HG03103 (cell line): Measurements from ENCODE around the gene GPATCH2.

Experiments used
- ATAC-seq: cut with Tn5 transposase; IDR thresholded peaks from one replicate; pipeline ENCODE4 v1.9.1; 2021; ENCODE audit warnings: low read depth; ENCODE audit not compliant: unreplicated experiment

The GPATCH2 gene

GRCh38 chr1:217630711-217631591 is at the start of gene GPATCH2, which contains the start of gene SPATA17:
TSS of gene GPATCH2 (minus strand) at chr1:217631090. CDS start at chr1:217630971, 119 bp downstream.
TSS of gene SPATA17 (plus strand) at chr1:217631344. CDS start at chr1:217631379, 35 bp downstream.
- ATAC-seq = peak; percentile 95

GRCh38 chr1:217674028-217674729 is 43.3 kb upstream of the GPATCH2 start:
- ATAC-seq = no peak

DNA sequence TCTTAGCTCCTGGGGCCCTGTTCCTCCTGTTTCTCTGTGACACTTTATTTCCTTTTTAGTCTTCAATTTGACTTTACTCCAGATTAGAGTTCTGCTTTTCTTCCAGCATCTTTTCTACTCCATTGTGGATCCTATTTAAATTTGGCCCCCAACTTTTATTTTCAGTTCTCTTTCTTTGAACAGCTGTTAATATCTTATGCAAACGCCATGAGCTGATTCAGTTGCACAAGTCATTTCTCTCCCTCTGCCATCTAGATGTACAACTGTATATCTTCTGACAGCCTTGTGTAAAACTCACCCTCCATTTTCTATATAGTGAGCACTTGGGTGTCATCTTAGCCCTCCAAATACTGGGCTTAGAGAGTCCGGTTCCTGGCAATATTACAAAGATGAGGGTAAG is 42.5 kb upstream of the GPATCH2 start:
- peak; percentile 70 for ATAC-seq

GRCh38 chr1:217668351-217668940 is 37.6 kb upstream of the GPATCH2 start:
- no peak for ATAC-seq

- no peak for ATAC-seq
Observed at GRCh38 chr1:217661407-217661806, 30.5 kb upstream of the GPATCH2 start.

GRCh38 chr1:217660353-217661062 is 29.6 kb upstream of the GPATCH2 start:
- ATAC-seq = no peak

GRCh38 chr1:217650674-217651073 is 19.8 kb upstream of the GPATCH2 start:
- no peak for ATAC-seq

DNA sequence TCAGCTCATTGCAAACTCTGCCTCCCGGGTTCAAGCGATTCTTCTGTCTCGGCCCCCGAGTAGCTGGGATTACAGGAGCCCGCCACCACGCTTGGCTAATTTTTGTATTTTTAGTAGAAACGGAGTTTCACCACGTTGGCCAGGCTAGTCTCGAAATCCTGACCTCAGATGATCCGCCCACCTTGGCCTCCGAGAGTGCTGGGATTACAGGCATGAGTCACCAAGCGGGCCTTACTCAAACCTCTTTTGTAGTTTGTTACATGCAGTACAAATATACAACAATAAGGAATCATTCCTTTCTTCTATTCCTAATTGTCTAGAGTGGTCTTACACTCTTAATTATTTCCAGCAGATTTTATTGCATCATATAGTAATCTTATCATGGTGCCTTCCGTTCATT is 16.9 kb upstream of the GPATCH2 start:
- ATAC-seq = no peak

DNA sequence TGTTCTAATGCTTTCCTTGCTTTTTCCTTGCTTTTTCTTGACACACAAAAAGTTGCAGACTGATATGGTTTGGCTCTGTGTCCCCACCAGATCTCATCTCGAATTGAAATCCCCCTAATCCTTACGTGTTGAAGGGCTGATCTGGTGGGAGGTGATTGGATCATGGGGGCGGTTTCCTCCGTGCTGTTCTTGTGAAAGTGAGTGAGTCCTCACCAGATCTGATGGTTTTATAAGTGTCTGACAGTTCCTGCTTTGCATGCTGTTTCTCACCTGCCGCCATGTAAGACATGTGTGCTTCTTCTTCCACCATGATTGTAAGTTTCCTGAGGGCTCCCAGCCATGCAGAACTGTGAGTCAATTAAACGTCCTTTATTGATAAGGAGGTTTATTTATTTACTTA is 11.6 kb upstream of the GPATCH2 start:
- ATAC-seq = no peak

- no peak for ATAC-seq
Observed at GRCh38 chr1:217627431-217627830, 3.5 kb downstream of the GPATCH2 start.

DNA sequence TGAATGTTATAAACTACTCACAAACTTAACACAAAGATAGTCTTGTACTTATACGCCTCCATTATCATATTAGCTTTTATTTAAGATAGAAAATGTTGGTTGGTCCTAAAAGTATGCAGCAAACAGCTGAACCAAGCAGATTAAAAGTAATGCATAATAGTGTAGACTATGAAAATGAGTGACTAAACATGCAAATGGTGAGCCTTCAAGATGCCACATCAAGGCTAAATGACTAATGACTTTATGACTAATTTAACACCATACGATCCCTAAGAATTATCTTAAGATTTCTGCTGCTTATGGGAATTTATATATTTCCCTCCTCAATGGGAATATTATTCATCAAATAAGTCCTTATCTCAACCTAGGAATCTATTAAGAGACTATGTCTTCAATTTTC is 4.6 kb downstream of the GPATCH2 start:
- ATAC-seq = no peak

DNA sequence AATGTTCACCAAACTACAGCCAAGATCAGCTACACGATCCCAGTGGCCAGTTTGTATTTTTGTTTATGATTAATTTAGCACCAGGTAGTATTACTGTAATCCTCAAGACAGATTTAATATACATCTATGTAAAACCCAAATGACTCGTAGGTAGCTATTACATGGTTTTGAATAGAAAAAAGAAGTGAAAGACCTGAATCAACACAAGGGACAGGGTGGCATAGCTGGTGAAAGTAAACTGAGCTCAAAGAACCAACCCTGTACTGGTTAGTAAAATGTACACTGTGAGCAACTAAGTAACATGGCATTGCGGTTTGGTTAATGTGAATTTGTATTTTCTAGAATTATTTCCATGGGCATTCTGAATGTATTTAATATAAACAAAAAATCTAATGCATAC is 8.8 kb downstream of the GPATCH2 start:
- ATAC-seq = no peak

- peak; percentile 99 for ATAC-seq
Observed at GRCh38 chr1:217620814-217621213, 10.1 kb downstream of the GPATCH2 start.

GRCh38 chr1:217617126-217617525 is 13.8 kb downstream of the GPATCH2 start:
- ATAC-seq = no peak

- ATAC-seq = no peak
Observed at GRCh38 chr1:217614200-217614712, 16.6 kb downstream of the GPATCH2 start.

DNA sequence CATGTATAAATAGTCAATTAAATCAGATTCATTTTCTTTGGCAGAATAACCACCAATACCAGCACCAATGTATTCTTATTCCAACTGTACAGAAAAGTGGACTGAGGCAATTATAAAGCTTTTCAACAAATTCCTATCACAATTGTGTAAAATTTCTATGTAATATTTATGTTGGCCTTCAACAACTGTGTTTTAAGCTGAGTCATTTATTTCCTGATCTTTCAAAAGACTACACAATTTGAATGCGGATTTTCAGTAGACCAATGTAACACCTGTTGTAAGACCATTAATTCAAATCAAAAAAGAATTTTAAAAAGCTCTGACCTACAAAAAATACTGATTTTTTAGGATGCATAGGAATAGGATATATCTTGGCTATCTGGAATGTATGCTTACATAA is 25.5 kb downstream of the GPATCH2 start:
- ATAC-seq = no peak

- ATAC-seq = no peak
Observed at GRCh38 chr1:217602380-217602779, 28.5 kb downstream of the GPATCH2 start.

- no peak for ATAC-seq
Observed at GRCh38 chr1:217599154-217599553, 31.7 kb downstream of the GPATCH2 start.

DNA sequence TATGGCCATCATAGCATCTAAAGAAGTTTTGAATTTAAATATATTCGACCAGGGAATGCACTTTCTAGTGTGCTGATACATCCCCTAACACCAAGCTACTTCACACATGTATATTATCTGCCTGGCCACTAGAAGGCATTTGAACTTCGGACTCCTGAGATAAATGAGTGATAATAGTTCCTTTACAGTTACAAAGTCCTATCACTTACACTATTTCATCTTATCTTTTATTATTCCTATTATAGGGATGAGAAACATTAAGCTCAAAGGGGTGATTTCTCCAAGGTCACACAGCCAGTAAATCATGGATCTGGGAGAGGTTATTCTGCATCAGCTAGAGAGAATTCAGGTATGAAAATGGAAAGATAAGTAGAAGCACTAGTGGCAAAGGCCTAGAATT is 40.3 kb downstream of the GPATCH2 start:
- ATAC-seq = no peak

DNA sequence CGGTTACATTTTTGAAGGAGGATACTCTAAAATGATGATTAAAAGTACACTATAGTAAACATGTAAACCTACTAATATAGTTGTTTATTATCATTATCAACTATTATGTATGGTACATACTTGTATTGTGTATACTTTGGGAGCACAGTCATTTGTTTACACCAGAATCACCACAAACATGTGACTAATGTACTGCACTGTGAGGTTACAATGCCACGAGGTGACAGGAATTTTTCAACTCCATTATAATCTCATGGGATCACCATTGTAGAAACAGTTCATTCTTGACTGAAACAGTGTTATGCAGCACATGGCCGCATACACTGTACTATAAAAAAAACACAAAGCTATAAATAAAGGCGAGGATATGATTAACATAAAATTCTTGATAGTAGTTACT is 44.3 kb downstream of the GPATCH2 start:
- ATAC-seq = no peak
